Trophoblast cell (in vitro differentiated cells and primary cell): ENCODE measurements around the gene GRIN2C.
A peak's percentile ranks its signal among the peaks of the same experiment; 100 is the strongest.

Experiments used
- DNase-seq, 2 donors: peaks; one replicate each; pipeline ENCODE4 v3.0.0-alpha.2; 2016
- H2AFZ ChIP-seq: 2 replicates; pipeline ENCODE4 v1.6.1; 2013; ENCODE audit warnings: low read length, moderate library complexity, mild to moderate bottlenecking; ENCODE audit not compliant: insufficient read depth, poor library complexity
- H2AK5ac ChIP-seq: 2 replicates; pipeline ENCODE4 v1.6.1; 2013; ENCODE audit warnings: mild to moderate bottlenecking, low read length
- H2BK120ac ChIP-seq: 2 replicates; pipeline ENCODE4 v1.6.1; 2013; ENCODE audit warnings: low read length, mild to moderate bottlenecking, moderate library complexity; ENCODE audit not compliant: insufficient read depth, poor library complexity
- H2BK12ac ChIP-seq: 2 replicates; pipeline ENCODE4 v1.6.1; 2013; ENCODE audit warnings: mild to moderate bottlenecking, low read length, moderate library complexity
- H2BK5ac ChIP-seq: 2 replicates; pipeline ENCODE4 v1.6.1; 2013; ENCODE audit warnings: low read length, low read depth, moderate library complexity, mild to moderate bottlenecking; ENCODE audit not compliant: poor library complexity
- H3K14ac ChIP-seq: 2 replicates; pipeline ENCODE4 v1.6.1; 2013; ENCODE audit warnings: mild to moderate bottlenecking, low read length
- H3K18ac ChIP-seq: 2 replicates; pipeline ENCODE4 v1.6.1; 2013; ENCODE audit warnings: mild to moderate bottlenecking, low read length
- H3K23ac ChIP-seq: 2 replicates; pipeline ENCODE4 v1.6.1; 2013; ENCODE audit warnings: low read length
- H3K27ac ChIP-seq: 2 replicates; pipeline ENCODE4 v1.5.1; 2013; ENCODE audit warnings: low read depth, mild to moderate bottlenecking, inconsistent platforms, low read length, moderate library complexity
- H3K27me3 ChIP-seq: 2 replicates; pipeline ENCODE4 v1.6.1; 2013; ENCODE audit warnings: inconsistent platforms, mild to moderate bottlenecking, low read length, moderate library complexity; ENCODE audit not compliant: insufficient read depth
- H3K36me3 ChIP-seq, 2 experiments: 1 replicate in 1 of 2; 2 replicates in 1 of 2; pipeline ENCODE4 v1.6.1; 2013; ENCODE audit warnings: low read length in 2 of 2, mild to moderate bottlenecking in 2 of 2, moderate library complexity in 1 of 2; ENCODE audit not compliant: insufficient read depth in 2 of 2, control insufficient read depth in 1 of 2
- H3K4ac ChIP-seq: 2 replicates; pipeline ENCODE4 v1.6.1; 2013; ENCODE audit warnings: low read depth, mild to moderate bottlenecking, low read length, moderate library complexity
- H3K4me1 ChIP-seq, 2 experiments: 1 replicate in 1 of 2; 2 replicates in 1 of 2; pipeline ENCODE4 v1.6.1; 2013; ENCODE audit warnings: low read length in 2 of 2, mild to moderate bottlenecking in 2 of 2, moderate library complexity in 1 of 2; ENCODE audit not compliant: insufficient read depth in 2 of 2, control insufficient read depth in 1 of 2
- H3K4me2 ChIP-seq: 2 replicates; pipeline ENCODE4 v1.6.1; 2013; ENCODE audit warnings: inconsistent platforms, mild to moderate bottlenecking, low read length, moderate library complexity
- H3K4me3 ChIP-seq: 2 replicates; pipeline ENCODE4 v1.5.1; 2013; ENCODE audit warnings: mild to moderate bottlenecking, low read depth, low read length, inconsistent platforms
- H3K79me1 ChIP-seq: one replicate; pipeline ENCODE4 v1.6.1; 2013; ENCODE audit warnings: low read length
- H3K79me2 ChIP-seq: 2 replicates; pipeline ENCODE4 v1.6.1; 2013; ENCODE audit warnings: low read length, mild to moderate bottlenecking; ENCODE audit not compliant: control insufficient read depth, insufficient read depth, poor library complexity
- H3K9ac ChIP-seq: 2 replicates; pipeline ENCODE4 v1.6.1; 2013; ENCODE audit warnings: mild to moderate bottlenecking, low read length
- H3K9me3 ChIP-seq: 2 replicates; pipeline ENCODE4 v1.6.1; 2013; ENCODE audit warnings: low read depth, mild to moderate bottlenecking, control low read depth, inconsistent platforms, low read length; ENCODE audit not compliant: insufficient read depth
- H4K12ac ChIP-seq: 2 replicates; pipeline ENCODE4 v1.6.1; 2013; ENCODE audit warnings: low read depth, mild to moderate bottlenecking, low read length, moderate library complexity
- H4K8ac ChIP-seq: 2 replicates; pipeline ENCODE4 v1.6.1; 2013; ENCODE audit warnings: low read depth, mild to moderate bottlenecking, low read length, moderate library complexity
- H4K91ac ChIP-seq: one replicate; pipeline ENCODE4 v1.6.1; 2013; ENCODE audit warnings: low read depth, mild to moderate bottlenecking, low read length, moderate library complexity
- WGBS: extraction: QIAGEN DNeasy Blood & Tissue Kit; methylation state at CpG from one replicate; pipeline ENCODE4 v1.1.7; 2013; ENCODE audit warnings: missing lambda C conversion rate; ENCODE audit not compliant: insufficient read length, insufficient coverage; ENCODE audit errors: extremely low coverage; 5-methylcytosine and 5-hydroxymethylcytosine counted together

Gene GRIN2C

DNA sequence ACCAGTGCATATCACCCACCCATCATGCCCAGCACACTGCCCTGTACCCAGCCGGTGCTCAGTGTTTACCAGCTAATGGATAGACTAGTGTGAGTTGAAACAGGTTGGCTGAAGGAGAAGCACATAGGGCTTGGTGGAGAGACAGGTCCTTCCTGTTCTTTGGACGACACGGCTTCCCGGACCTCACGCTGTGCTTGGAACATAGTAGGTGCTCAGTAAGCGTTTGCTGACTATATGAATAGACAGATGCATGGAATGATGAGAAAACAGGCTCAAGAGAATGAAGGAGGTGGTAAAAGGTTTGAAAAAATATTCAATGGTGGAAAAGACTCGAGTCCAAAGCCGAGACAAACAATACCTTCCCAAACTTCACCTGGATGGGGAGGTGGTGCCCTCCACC lies 40.5 kb upstream of the GRIN2C start:
- Histone ChIP-seq H2BK120ac (no peak overlapping the region), H3K79me1 (no peaks in the 10 kb centered on the region), H3K9ac (no peak overlapping the region), H4K8ac (no peak overlapping the region), H3K4me1 (no peaks in the 10 kb centered on the region), H3K4ac (no peak overlapping the region), H3K9me3 (peaks cover 7% of the 10 kb centered on the region), H3K14ac (no peak overlapping the region), H3K18ac (no peak overlapping the region), H2AFZ (no peak overlapping the region), H3K79me2 (no peaks in the 10 kb centered on the region), H2BK12ac (no peak overlapping the region), H3K27ac (no peak overlapping the region), H2AK5ac (no peak overlapping the region), H4K12ac (no peak overlapping the region), H2BK5ac (no peak overlapping the region), H3K4me2 (no peak overlapping the region), H3K36me3 (no peaks in the 10 kb centered on the region), H4K91ac (no peak overlapping the region), H3K4me3 (no peak overlapping the region), H3K27me3 (no peaks in the 10 kb centered on the region), H3K23ac (no peak overlapping the region)
- no CpG with 5 or more reads among the region's 8 CpGs for WGBS
- DNase-seq, result no peak

DNA sequence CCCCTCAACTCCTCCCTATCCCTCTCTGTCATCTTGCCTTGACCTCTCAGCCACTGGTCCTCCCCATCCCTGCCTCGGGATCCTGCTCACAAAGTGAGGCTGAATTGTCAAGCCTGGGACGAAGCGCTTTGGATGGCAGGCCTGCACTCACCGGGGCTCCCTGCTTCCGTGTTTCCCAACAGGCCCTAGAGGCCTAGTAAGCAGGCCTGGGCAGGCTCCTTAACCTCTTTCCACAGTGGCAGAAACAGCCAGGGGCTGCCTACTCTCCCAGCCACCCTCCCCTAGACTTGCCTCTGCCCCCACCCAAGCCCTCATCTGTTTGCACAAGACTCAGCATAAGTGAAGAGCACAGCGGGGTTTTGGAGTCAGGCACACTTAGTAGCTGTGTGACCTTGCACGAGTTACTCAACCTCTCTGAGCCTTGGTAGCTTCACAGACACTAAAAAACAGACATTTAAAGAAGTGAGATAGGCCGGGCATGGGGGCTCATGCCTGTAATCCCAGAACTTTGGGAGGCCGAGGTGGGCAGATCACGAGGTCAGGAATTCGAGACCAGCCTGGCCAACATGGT lies 38.8 kb upstream of the GRIN2C start:
- Histone ChIP-seq H2BK5ac (no peak overlapping the region), H2AFZ (no peak overlapping the region), H3K36me3 (no peaks in the 10 kb centered on the region), H3K4ac (no peak overlapping the region), H3K9me3 (peaks cover 1% of the 10 kb centered on the region), H2BK120ac (no peak overlapping the region), H2BK12ac (no peak overlapping the region), H4K12ac (no peak overlapping the region), H3K9ac (no peak overlapping the region), H3K79me2 (no peaks in the 10 kb centered on the region), H3K4me1 (peaks cover 0 to 4% of the 10 kb centered on the region in 2 experiments), H3K27ac (no peak overlapping the region), H3K18ac (no peak overlapping the region), H3K79me1 (no peaks in the 10 kb centered on the region), H3K4me3 (no peak overlapping the region), H3K4me2 (no peak overlapping the region), H4K8ac (no peak overlapping the region), H3K14ac (no peak overlapping the region), H3K27me3 (peaks cover 11% of the 10 kb centered on the region), H2AK5ac (no peak overlapping the region), H4K91ac (no peak overlapping the region), H3K23ac (no peak overlapping the region)
- no peak for DNase-seq
- WGBS, result no CpG with 5 or more reads among the region's 11 CpGs

DNA sequence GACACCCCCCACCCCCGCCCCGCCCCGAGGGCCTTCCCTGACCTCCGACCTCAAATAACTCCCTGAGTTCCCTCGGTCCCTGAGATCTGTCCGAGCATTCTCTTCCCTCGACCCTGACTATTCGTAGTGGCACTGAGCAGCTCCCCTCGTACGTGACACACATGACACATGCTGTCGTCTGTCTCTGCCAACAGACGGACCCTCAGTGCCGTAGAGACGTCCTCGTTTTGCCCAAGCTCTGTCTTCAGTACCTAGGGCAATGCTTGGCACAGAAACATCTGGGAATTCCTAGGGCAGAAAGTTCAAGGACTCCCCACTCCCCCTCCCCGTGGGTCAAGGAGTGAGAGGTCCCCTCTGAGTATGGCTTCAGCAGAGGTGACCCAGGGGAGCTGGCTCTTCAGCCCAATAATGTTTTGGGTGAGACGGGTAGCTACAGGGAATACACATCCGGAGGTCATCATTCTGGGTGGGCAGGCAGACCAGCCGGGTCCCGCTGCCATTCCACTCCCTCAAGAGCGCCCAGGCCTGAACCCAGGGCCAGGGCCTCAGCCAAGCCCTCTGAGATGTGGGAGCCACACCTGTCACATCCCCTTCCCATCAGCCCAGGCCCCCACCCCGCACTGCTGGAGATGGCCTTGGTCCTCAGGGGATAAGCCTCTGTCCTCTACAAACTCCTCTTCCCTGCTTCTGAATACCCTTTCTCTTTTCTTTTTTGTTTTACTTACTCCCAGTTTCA lies 34.4 kb upstream of the GRIN2C start:
- no peak overlapping the region for H2BK120ac ChIP-seq
- H4K8ac ChIP-seq, result no peak overlapping the region
- H3K27ac ChIP-seq, result no peak overlapping the region
- no peak overlapping the region for H3K14ac ChIP-seq
- no peak overlapping the region for H3K4me3 ChIP-seq
- WGBS, result no CpG with 5 or more reads among the region's 22 CpGs
- no peaks in the 10 kb centered on the region for H3K79me2 ChIP-seq
- H3K18ac ChIP-seq, result no peak overlapping the region
- H3K9ac ChIP-seq, result no peak overlapping the region
- no peak overlapping the region for H4K12ac ChIP-seq
- peaks cover 6% of the 10 kb centered on the region for H3K9me3 ChIP-seq
- no peak overlapping the region for H3K4ac ChIP-seq
- H4K91ac ChIP-seq, result no peak overlapping the region
- H3K79me1 ChIP-seq, result no peaks in the 10 kb centered on the region
- DNase-seq, result no peak
- no peak overlapping the region for H2AK5ac ChIP-seq
- peaks cover 2 to 9% of the 10 kb centered on the region in 2 experiments for H3K4me1 ChIP-seq
- H2BK5ac ChIP-seq, result no peak overlapping the region
- H3K23ac ChIP-seq, result no peak overlapping the region
- no peak overlapping the region for H2BK12ac ChIP-seq
- H3K4me2 ChIP-seq, result no peak overlapping the region
- peaks cover 25% of the 10 kb centered on the region for H3K27me3 ChIP-seq
- H2AFZ ChIP-seq, result no peak overlapping the region
- no peaks in the 10 kb centered on the region for H3K36me3 ChIP-seq

DNA sequence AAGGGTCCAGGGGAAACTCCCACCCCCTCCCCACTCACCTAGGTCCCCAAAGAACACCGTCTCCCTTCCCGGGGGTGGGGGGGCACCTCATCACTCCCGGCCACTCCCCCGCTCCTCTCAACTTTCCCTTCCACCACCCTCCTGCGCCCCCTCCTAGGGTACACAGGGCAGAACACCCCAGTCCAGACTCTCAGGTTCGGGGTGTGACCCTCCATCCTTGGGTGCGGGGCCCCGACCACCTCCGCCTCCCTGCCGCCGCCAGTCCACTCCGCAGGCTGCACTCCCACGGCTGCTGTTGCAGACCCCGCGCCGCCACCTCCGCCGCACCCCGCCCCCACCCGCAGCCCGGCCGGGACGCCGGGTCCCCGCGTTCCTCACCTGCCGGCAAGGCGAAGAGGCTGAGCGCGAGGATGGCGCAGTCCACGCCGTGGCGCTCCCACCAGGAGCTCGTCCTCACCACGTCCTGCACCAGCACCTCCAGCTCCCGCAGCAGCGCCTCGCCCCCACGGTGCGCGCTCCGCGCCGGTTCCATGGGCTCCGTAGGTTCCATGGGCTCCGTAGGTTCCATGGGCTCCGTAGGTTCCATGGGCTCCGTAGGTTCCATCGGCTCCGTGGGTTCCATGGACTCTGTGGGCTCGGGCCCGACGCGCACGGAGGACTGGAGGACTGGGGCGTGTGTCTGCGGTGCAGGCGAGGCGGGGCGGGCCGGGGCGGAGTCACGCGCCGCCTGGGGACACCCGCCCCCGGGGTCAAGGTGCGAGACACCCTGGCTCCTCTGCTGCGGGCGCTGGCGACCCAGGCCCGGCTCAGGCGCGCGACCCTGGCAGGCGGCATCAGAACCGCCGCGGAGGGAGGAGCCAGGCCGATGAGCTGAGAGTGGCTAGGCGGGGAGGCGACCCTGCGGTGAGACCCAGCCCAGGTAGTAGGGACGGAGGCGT lies 33.6 kb upstream of the GRIN2C start, which contains the start of gene FADS6:
TSS of gene FADS6 (minus strand) at position 660 of the 938 bp plus-strand sequence. CDS start at position 622, 38 bp downstream.
- Histone ChIP-seq H3K23ac (no peak within 1 kb of the TSS), H3K4me1 (peaks cover 2 to 9% of the 10 kb centered on the region in 2 experiments), H3K4me2 (peak within 1 kb of the TSS; percentile 51), H2AFZ (no peak within 1 kb of the TSS), H3K4ac (no peak within 1 kb of the TSS), H3K9me3 (peaks cover 6% of the 10 kb centered on the region), H3K79me1 (no peaks in the 10 kb centered on the region), H4K91ac (no peak within 1 kb of the TSS), H2BK12ac (no peak within 1 kb of the TSS), H3K14ac (no peak within 1 kb of the TSS), H3K79me2 (no peaks in the 10 kb centered on the region), H3K18ac (no peak within 1 kb of the TSS), H2BK5ac (no peak within 1 kb of the TSS), H3K27me3 (peaks cover 25% of the 10 kb centered on the region), H4K8ac (no peak within 1 kb of the TSS), H2BK120ac (no peak within 1 kb of the TSS), H3K9ac (no peak within 1 kb of the TSS), H3K36me3 (no peaks in the 10 kb centered on the region), H2AK5ac (no peak within 1 kb of the TSS), H3K4me3 (no peak within 1 kb of the TSS), H3K27ac (no peak within 1 kb of the TSS), H4K12ac (no peak within 1 kb of the TSS)
- DNase-seq, result no peak
- no CpG with 5 or more reads among the region's 86 CpGs for WGBS
